ENCODE results near the gene DCUN1D3. TPM values are rescaled to one million over a fixed set of nuclear protein-coding genes. Genes with fewer than 3 reads are reported as not detected.

DCUN1D3 gene
- polyA plus RNA-seq, 2 of the 4 experiments (the other 2 are of a cell fraction): 5.2 to 7.2 TPM

GRCh38 chr16:20920091-20920490 is 19.9 kb upstream of the DCUN1D3 start:
- DNase-seq (ENCODE audit: low read depth in 1 of 2, low spot score in 1 of 2) (no peak), ATAC-seq (no peak), FAIRE-seq (no peak)
- Histone ChIP-seq H3K4me1 (no peaks in the 10 kb centered on the region), H3K4me2 (no peak overlapping the region), H3K27ac (no peak overlapping the region), H3K4me3 (no peak overlapping the region), H3K9me3 (no peaks in the 10 kb centered on the region)
- ChIA-PET POLR2A (interaction anchor here (1.1 kb wide), 1 partner anchor 9 kb away, joined by 3 read pairs; no protein-coding TSS in a partner anchor), CTCF (interaction anchor here (0.7 to 1.1 kb wide), 4 partner anchors 10 to 121 kb away, joined by 3 read pairs; partner anchors contain the start of genes ERI2 and REXO5)
- WGBS (ENCODE audit: missing lambda C conversion rate): 92% methylated on average over 5 of the region's 5 CpGs
- TF ChIP-seq SMC3 (IDR thresholded peaks at IDR 0.05): no peak
- TF ChIP-seq PBX3 (IDR thresholded peaks at IDR 0.05): no peak
- no peak for TF ChIP-seq NR3C1 (IDR thresholded peaks at IDR 0.05)
- no peak for TF ChIP-seq MYC (IDR thresholded peaks at IDR 0.05; ENCODE audit: borderline replicate concordance, low read length)
- TF ChIP-seq GATA3 (IDR thresholded peaks at IDR 0.05; ENCODE audit: borderline replicate concordance): no peak
- TF ChIP-seq FOSL2 (IDR thresholded peaks at IDR 0.05): no peak
- TF ChIP-seq FOSL2 (CRISPR knock-in tag; IDR thresholded peaks at IDR 0.05): no peak

- 82% methylated on average over 4 of the region's 4 CpGs for WGBS (ENCODE audit: missing lambda C conversion rate)
- no peak overlapping the region for H3K4me2 ChIP-seq
- ChIA-PET CTCF (interaction anchor here (1.1 to 1.2 kb wide), 3 partner anchors 8 to 69 kb away, joined by 3 to 4 read pairs (median 3); no protein-coding TSS in a partner anchor), POLR2A (no interaction called here)
- no peak for ATAC-seq
- no peaks in the 10 kb centered on the region; the same call in 2 of the 3 replicates for H3K4me1 ChIP-seq
- no peak for TF ChIP-seq TFCP2L1 (CRISPR knock-in tag; IDR thresholded peaks at IDR 0.05)
- no peak overlapping the region for H3K27ac ChIP-seq
- no peak for DNase-seq (ENCODE audit: low read depth in 1 of 2, low spot score in 1 of 2)
- no peak for FAIRE-seq
- no peaks in the 10 kb centered on the region for H3K9me3 ChIP-seq
- no peak overlapping the region for H3K4me3 ChIP-seq
These were observed 18.5 kb upstream of the DCUN1D3 start for GRCh38 chr16:20918486-20919239.

- no peak for DNase-seq (ENCODE audit: low read depth in 1 of 2, low spot score in 1 of 2)
- 86% methylated on average over 4 of the region's 4 CpGs for WGBS (ENCODE audit: missing lambda C conversion rate)
- TF ChIP-seq CBX2 (IDR thresholded peaks at IDR 0.05; ENCODE audit: borderline replicate concordance, low read depth) (no peak), NFE2L2 (conservative IDR thresholded peaks at IDR 0.05; ENCODE audit: low read length) (no peak), CEBPB (IDR thresholded peaks at IDR 0.05) (no peak), ZC3H11A (IDR thresholded peaks at IDR 0.05) (no peak), EP300 (IDR thresholded peaks at IDR 0.05) (no peak), TP53 (CRISPR knock-in tag; IDR thresholded peaks at IDR 0.05) (no peak), RNF2 (IDR thresholded peaks at IDR 0.05; ENCODE audit: borderline replicate concordance, low read depth) (no peak), BHLHE40 (IDR thresholded peaks at IDR 0.05; ENCODE audit: low read depth, low read length) (no peak)
- no peak for FAIRE-seq
- Histone ChIP-seq H3K4me1 (peaks cover 8% of the 10 kb centered on the region), H3K27ac (no peak overlapping the region), H3K9me3 (no peaks in the 10 kb centered on the region), H3K4me3 (no peak overlapping the region), H3K4me2 (no peak overlapping the region)
- CTCF ChIA-PET: interaction anchor here (0.6 to 1.5 kb wide), 3 partner anchors 14 to 166 kb away, joined by 3 to 5 read pairs (median 5); no protein-coding TSS in a partner anchor
- POLR2A ChIA-PET: no interaction called here
- no peak for ATAC-seq
These were observed 16.8 kb upstream of the DCUN1D3 start for GRCh38 chr16:20916942-20917341.

GRCh38 chr16:20916289-20916688 is 16.1 kb upstream of the DCUN1D3 start:
- Histone ChIP-seq H3K27ac (no peak overlapping the region), H3K4me3 (no peak overlapping the region), H3K4me1 (peaks cover 14% of the 10 kb centered on the region), H3K9me3 (no peaks in the 10 kb centered on the region), H3K4me2 (no peak overlapping the region)
- no peak for FAIRE-seq
- no peak for TF ChIP-seq KDM5A (IDR thresholded peaks at IDR 0.05)
- TF ChIP-seq POLR2AphosphoS2 (conservative IDR thresholded peaks at IDR 0.05; ENCODE audit: low read length): no peak
- no peak for TF ChIP-seq JUNB (IDR thresholded peaks at IDR 0.05)
- no peak for TF ChIP-seq CTCF (IDR thresholded peaks at IDR 0.05)
- TF ChIP-seq CEBPB (IDR thresholded peaks at IDR 0.05): no peak
- TF ChIP-seq SMC3 (IDR thresholded peaks at IDR 0.05): no peak
- no peak for TF ChIP-seq FOSB (CRISPR knock-in tag; IDR thresholded peaks at IDR 0.05)
- TF ChIP-seq BHLHE40 (IDR thresholded peaks at IDR 0.05; ENCODE audit: low read depth, low read length): no peak
- no peak for TF ChIP-seq HMGXB4 (CRISPR knock-in tag; IDR thresholded peaks at IDR 0.05; ENCODE audit: borderline replicate concordance)
- no peak for TF ChIP-seq BCL3 (IDR thresholded peaks at IDR 0.05)
- TF ChIP-seq NR3C1 (IDR thresholded peaks at IDR 0.05): no peak
- no peak for TF ChIP-seq HES2 (IDR thresholded peaks at IDR 0.05)
- WGBS (ENCODE audit: missing lambda C conversion rate): 97% methylated on average over 10 of the region's 10 CpGs
- DNase-seq (ENCODE audit: low read depth in 1 of 2, low spot score in 1 of 2): no peak
- ATAC-seq: no peak
- ChIA-PET POLR2A (no interaction called here), CTCF (interaction anchor here (0.8 to 1.5 kb wide), 4 partner anchors 8 to 66 kb away, joined by 3 to 5 read pairs (median 3); no protein-coding TSS in a partner anchor)
